Left ventricle myocardium inferior (tissue), 1 donor: ENCODE results near the gene POLR3A. TPM values are rescaled to one million over a fixed set of nuclear protein-coding genes. Genes with fewer than 3 reads are reported as not detected.

ENCODE experiments used
- DNase-seq: peaks from one replicate; pipeline ENCODE4 v3.0.0-alpha.2; 2020
- H3K27ac ChIP-seq: fragments of 200-600 bp; replicated peaks from 2 replicates; pipeline ENCODE4 v1.8.0; 2021
- H3K27me3 ChIP-seq: fragments of 200-600 bp; 2 replicates; pipeline ENCODE4 v1.8.0; 2021; ENCODE audit warnings: low read depth
- H3K36me3 ChIP-seq: fragments of 200-600 bp; 2 replicates; pipeline ENCODE4 v1.8.0; 2021
- H3K4me1 ChIP-seq: fragments of 200-600 bp; 2 replicates; pipeline ENCODE4 v1.8.0; 2021
- H3K4me3 ChIP-seq: fragments of 200-600 bp; 2 replicates; pipeline ENCODE4 v1.8.0; 2021; ENCODE audit warnings: mild to moderate bottlenecking, moderate library complexity
- H3K9me3 ChIP-seq: fragments of 200-600 bp; replicated peaks from 2 replicates; pipeline ENCODE4 v1.8.0; 2021
- intact Hi-C: fragments of 100-400 bp; cut with micrococcal nuclease; formaldehyde crosslinking; loops from one replicate; pipeline ENCODE4 v1.11.0; 2022
- total RNA-seq: library from RNA; stranded (reverse); fragmentation: NEBNext Ultra II Directional; extraction: Animal tissue kit (Norgen Biotek cat#: 25700); gene quantifications from one replicate; pipeline ENCODE4 v1.2.1, GENCODE V29; 2021
- TF ChIP-seq, protein P1 (sequence below): fragments of 200-600 bp; IDR thresholded peaks from 2 replicates; pipeline ENCODE4 v1.8.0; 2021; ENCODE audit warnings: antibody characterized with exemption, mild to moderate bottlenecking, borderline replicate concordance
- donor health status: DM: no; HTN: yes; CAD: no; lungs with severe emphysema.

Gene POLR3A
- total RNA-seq, 1 donor from 2014 or later = 8.2 TPM

DNA sequence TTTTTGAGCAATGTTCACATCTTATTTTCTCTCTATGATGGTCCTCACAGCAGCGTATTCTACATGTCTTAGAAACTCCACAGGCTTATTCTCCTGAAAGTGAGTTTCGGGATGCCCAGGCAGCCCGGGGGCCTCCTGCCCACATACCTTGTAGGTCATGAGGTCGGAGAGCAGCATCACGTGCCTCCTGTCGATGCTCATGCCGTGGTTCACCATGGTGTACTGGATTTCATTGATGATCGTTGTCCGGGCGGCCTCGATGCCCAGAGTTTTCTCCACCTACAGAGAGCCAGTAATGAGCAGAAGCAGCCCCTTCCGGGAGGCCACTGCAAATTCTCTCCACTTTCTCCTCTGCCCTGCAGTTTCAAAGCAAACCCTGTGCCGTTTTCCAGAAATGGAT is 48.0 kb downstream of the POLR3A start:
- H3K27me3 ChIP-seq = no peaks in the 10 kb centered on the region
- H3K4me1 ChIP-seq = peaks cover 10% of the 10 kb centered on the region
- H3K4me3 ChIP-seq = no peak overlapping the region
- intact Hi-C loops = loop anchor here (10.0 kb wide), 1 partner anchor 126 kb away; no protein-coding TSS in a partner anchor
- TF ChIP-seq, protein P1, sequence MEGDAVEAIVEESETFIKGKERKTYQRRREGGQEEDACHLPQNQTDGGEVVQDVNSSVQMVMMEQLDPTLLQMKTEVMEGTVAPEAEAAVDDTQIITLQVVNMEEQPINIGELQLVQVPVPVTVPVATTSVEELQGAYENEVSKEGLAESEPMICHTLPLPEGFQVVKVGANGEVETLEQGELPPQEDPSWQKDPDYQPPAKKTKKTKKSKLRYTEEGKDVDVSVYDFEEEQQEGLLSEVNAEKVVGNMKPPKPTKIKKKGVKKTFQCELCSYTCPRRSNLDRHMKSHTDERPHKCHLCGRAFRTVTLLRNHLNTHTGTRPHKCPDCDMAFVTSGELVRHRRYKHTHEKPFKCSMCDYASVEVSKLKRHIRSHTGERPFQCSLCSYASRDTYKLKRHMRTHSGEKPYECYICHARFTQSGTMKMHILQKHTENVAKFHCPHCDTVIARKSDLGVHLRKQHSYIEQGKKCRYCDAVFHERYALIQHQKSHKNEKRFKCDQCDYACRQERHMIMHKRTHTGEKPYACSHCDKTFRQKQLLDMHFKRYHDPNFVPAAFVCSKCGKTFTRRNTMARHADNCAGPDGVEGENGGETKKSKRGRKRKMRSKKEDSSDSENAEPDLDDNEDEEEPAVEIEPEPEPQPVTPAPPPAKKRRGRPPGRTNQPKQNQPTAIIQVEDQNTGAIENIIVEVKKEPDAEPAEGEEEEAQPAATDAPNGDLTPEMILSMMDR = no peak
- no peak for DNase-seq
- no peaks in the 10 kb centered on the region for H3K9me3 ChIP-seq
- H3K36me3 ChIP-seq = peaks cover 99% of the 10 kb centered on the region
- no peak overlapping the region for H3K27ac ChIP-seq

DNA sequence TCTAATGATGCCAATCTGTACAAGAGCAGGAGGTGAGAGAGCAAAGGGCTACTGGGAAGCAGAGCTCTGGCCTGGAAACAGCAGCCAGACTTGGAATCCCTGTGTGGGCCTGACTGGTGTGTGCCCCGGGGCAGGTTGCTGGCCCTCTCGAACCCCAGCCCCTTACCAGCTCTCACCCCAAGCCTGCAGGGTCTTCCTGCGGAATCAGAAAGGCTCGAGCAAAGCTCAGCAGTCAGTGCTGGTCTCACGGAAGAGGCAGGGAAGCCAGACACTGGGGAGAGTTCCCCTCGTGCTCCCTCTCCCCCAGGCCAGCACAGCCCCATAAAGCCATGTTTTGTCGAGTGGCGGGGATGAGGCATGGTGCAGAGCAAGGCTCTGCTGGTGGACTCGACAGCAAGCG is 50.1 kb downstream of the POLR3A start:
- TF ChIP-seq, protein P1 = no peak
- Histone ChIP-seq H3K4me1 (peaks cover 8% of the 10 kb centered on the region), H3K27me3 (no peaks in the 10 kb centered on the region), H3K27ac (no peak overlapping the region), H3K9me3 (no peaks in the 10 kb centered on the region), H3K4me3 (no peak overlapping the region), H3K36me3 (peaks cover 86% of the 10 kb centered on the region)
- no peak for DNase-seq
- intact Hi-C loops = no loop called here

DNA sequence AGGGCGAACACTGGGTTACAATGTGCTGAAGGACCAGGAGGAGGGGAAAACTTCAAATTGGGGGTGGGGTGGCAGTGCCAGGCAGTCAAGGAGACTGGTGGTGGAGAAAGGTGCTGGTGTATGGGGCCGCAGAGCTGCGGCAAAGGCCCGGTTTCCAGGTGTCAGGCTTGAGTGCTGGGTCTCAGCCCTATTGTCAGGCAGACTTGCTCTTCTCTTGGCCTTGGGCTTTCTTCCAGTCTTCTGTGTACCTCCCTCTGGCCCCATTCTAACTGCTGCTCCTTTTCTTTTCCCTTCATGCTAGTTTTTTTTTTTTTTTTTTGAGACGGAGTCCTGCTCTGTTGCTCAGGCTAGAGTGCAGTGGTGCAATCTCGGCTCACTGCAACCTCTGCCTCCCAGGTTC is 51.0 kb downstream of the POLR3A start:
- intact Hi-C loops = no loop called here
- Histone ChIP-seq H3K27me3 (no peaks in the 10 kb centered on the region), H3K36me3 (peaks cover 78% of the 10 kb centered on the region), H3K27ac (no peak overlapping the region), H3K4me1 (no peaks in the 10 kb centered on the region), H3K4me3 (no peak overlapping the region), H3K9me3 (no peaks in the 10 kb centered on the region)
- no peak for DNase-seq
- TF ChIP-seq, protein P1 = no peak

DNA sequence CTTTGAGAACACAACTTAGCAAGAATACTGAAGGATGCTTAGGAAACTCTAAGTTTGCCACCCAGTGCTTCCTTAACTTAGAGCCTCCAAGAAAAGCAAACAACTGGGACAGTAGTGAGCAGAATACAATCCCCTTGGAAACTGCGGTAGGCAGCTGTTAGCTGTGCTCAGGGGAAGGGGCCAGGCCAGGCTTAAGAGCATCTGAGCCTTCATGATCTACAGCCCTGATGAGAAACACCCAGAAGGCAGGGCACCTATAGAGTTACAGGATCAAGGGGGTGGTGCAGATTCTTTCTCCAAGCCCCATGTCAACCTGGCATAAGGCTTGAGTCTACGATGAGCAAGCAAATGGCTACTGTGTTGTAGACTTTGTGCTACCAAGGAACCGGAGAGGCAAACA is 51.4 kb downstream of the POLR3A start:
- Histone ChIP-seq H3K4me1 (no peaks in the 10 kb centered on the region), H3K36me3 (peaks cover 73% of the 10 kb centered on the region), H3K4me3 (no peak overlapping the region), H3K9me3 (no peaks in the 10 kb centered on the region), H3K27ac (no peak overlapping the region), H3K27me3 (no peaks in the 10 kb centered on the region)
- TF ChIP-seq, protein P1 = no peak
- intact Hi-C loops = no loop called here
- no peak for DNase-seq

DNA sequence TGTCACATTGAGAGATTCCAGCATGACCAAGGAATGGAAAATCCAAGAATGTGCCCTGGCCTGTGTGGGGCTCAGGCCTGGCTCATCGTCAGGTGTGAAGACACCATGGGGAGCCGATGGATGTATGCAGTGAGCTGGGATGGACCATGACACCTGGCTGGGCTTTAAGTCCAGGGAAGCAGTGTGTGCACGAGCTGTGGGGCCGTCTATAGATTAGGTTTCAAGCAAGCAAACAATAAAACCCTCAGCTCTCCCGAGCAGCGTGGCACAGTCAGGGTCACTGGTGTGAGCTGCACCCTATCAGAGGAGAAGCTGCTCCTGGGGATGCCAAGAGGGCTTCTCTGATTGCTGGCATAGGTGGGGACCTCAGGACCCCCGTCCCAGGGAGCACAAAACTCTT is 52.3 kb downstream of the POLR3A start:
- no peak overlapping the region for H3K4me3 ChIP-seq
- no peak for DNase-seq

More for the DNA sequence above, 52.3 kb downstream of the POLR3A start:
- TF ChIP-seq, protein P1 = no peak
- H3K27me3 ChIP-seq = no peaks in the 10 kb centered on the region
- peaks cover 2% of the 10 kb centered on the region for H3K4me1 ChIP-seq
- no peak overlapping the region for H3K27ac ChIP-seq
- no peaks in the 10 kb centered on the region for H3K9me3 ChIP-seq
- peaks cover 64% of the 10 kb centered on the region for H3K36me3 ChIP-seq
- intact Hi-C loops = no loop called here
